GM21390 (cell line): ENCODE results near the gene CWF19L1.
A peak's percentile ranks its signal among the peaks of the same experiment; 100 is the strongest.

ENCODE experiments used
- ATAC-seq: cut with Tn5 transposase; IDR thresholded peaks from one replicate; pipeline ENCODE4 v1.9.1; 2021; ENCODE audit not compliant: unreplicated experiment

CWF19L1 gene

DNA sequence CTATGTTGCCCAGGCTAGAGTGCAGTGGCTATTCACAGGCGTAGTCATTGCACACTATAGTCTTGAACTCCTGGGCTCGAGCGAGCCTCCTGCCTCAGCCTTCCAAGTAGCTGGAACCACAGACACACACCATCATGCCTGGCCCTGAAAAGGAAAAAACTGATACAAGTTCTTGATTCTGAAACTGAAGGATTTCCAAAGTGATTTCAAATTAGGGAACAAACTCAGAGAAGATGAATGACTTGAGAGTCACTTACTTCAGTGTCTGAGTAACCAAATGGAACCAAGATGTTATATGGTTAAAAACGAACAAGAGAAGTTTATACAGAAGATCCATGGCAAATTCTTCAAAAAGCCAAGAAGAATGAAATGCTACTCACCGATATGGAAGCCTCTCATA, 14.4 kb downstream of the CWF19L1 start:
- ATAC-seq = no peak

GRCh38 chr10:100248820-100249219, 18.6 kb downstream of the CWF19L1 start:
- ATAC-seq = no peak

DNA sequence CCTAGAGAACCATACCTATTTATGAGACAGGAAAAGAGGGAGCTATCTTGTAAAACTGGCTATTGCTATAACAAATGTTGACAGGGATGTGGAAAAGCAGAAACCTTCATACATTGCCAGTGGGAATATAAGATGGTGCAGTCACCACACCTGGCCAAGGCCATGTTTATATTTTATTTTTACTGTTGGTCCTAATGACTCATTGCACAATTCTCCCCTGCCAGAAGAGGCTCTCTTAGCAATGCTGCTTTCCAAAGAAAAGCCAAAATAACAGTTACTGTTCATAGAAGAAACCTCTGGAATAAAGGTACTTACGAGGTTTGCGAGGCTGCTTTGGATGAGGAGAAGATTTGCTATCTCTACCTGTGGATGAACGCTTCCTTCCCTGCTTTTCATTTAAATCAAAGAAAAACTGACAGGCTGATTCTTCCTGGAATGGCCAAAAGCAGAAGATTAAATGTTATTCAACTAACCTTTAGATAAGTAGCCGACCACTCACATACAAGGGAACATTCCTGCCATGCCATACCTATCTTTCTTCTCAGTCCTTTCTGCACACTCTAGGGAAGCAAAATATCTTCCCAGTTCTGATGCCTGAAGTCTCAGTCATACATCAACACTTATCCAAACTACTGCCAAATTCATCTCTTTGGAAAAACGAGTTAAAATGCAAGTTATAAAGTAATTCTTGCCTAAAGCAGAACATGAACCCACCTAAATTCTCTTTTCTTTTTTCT, 21.8 kb downstream of the CWF19L1 start:
- ATAC-seq = no peak

DNA sequence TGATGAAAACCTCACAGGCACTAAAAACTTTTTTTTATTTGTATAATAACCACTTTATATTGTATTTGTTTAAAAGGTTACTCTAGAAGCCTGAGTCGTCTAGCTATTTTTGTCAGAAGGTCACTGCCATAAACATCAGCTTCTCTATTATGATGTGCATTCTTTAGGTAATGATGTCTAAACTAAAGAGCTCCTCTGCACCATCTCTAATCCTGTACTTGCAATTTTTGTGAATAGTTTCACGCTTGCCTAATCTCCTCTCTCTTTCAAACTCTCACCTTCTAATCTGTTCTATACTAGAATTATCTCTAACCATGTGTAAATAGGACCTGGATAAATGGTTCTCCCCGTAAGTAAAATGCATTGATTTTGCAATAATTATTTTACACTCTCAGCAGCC, 27.6 kb downstream of the CWF19L1 start:
- ATAC-seq = no peak

DNA sequence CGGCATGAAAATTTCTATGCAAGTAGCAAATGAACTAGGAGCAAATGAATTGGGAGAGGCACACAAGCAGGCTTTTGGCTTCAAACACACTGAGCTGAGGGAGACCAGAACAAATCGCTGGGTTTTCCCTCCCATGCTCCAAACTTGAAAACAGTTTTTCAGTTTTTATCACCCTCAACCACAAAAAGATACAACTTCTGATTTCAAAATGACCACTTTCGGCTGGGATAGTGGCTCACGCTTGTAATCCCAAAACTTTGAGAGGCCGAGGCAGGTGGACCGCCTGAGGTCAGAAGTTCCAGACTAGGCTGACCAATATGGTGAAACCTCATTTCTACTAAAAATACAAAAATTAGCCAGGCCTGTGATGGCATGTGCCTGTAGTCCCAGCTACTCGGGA, 29.0 kb downstream of the CWF19L1 start:
- ATAC-seq = no peak

GRCh38 chr10:100232101-100232500, 35.3 kb downstream of the CWF19L1 start:
- no peak for ATAC-seq

- no peak for ATAC-seq
These were observed 37.5 kb downstream of the CWF19L1 start for GRCh38 chr10:100229819-100230422.

DNA sequence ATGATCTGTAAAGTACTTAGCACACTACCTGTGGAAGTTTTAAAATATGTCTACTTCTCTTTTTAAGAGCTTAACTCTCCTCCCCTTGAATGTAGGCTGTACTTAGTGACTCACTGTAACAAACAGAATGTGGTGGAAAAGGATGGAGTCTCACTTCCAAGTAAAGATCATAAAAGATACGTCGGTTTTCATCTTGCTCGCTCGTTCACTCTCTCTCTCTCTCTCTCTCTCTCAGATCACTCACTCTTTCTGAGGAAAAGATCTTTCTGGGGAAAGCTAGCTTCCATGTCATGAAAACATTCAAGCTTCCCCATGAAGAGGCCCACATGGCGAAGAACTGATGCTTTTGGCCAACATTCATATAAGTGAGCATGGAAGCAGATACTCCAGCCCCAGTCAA, 43.6 kb downstream of the CWF19L1 start:
- ATAC-seq = no peak

GRCh38 chr10:100222529-100222928, 44.9 kb downstream of the CWF19L1 start:
- ATAC-seq = no peak

DNA sequence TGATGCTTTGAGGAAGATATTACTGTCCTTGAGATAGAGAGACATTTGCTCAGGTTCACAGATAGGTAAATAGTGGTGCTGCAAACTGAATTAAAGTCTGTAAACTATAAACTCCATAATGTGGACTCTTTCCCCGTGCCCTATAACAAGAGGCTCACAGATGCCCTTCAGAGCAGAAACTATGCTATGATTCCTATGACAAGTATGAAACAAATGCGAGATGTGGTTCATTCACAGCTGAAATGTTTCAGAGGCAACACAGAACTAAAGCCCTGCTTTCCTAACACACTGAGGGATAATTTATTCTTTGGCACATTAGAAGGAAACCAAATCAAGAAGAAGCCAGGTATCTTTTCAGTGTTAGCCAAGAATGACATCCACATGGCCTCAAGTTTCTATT, 51.4 kb downstream of the CWF19L1 start:
- ATAC-seq = no peak

GRCh38 chr10:100209303-100209702, 58.1 kb downstream of the CWF19L1 start:
- no peak for ATAC-seq

- ATAC-seq = no peak
These were observed 59.2 kb downstream of the CWF19L1 start for GRCh38 chr10:100208276-100208675.

- ATAC-seq = no peak
These were observed 63.1 kb downstream of the CWF19L1 start for GRCh38 chr10:100204370-100204769.

- ATAC-seq = no peak
These were observed 65.9 kb downstream of the CWF19L1 start for GRCh38 chr10:100201549-100201948.

DNA sequence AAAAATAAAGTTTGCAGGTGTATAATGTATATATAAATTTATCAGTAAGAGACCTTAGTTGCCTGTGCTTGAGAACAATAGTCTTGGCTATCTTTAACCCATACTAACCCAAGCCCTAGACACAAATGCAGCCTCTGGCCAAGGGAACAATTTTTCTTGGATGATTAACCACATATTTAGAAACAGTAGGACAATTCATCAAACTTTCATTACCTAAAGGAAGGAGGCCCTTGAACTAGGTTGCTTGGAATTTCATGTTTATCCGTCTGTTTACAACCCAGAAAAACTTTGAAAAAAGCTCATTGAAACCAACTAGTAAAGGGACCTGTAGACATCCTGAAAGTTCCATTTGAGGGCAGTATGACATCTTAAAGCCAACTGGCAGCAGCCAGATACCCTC, 72.7 kb downstream of the CWF19L1 start:
- ATAC-seq = no peak

GRCh38 chr10:100192350-100192749, 75.1 kb downstream of the CWF19L1 start:
- no peak for ATAC-seq

DNA sequence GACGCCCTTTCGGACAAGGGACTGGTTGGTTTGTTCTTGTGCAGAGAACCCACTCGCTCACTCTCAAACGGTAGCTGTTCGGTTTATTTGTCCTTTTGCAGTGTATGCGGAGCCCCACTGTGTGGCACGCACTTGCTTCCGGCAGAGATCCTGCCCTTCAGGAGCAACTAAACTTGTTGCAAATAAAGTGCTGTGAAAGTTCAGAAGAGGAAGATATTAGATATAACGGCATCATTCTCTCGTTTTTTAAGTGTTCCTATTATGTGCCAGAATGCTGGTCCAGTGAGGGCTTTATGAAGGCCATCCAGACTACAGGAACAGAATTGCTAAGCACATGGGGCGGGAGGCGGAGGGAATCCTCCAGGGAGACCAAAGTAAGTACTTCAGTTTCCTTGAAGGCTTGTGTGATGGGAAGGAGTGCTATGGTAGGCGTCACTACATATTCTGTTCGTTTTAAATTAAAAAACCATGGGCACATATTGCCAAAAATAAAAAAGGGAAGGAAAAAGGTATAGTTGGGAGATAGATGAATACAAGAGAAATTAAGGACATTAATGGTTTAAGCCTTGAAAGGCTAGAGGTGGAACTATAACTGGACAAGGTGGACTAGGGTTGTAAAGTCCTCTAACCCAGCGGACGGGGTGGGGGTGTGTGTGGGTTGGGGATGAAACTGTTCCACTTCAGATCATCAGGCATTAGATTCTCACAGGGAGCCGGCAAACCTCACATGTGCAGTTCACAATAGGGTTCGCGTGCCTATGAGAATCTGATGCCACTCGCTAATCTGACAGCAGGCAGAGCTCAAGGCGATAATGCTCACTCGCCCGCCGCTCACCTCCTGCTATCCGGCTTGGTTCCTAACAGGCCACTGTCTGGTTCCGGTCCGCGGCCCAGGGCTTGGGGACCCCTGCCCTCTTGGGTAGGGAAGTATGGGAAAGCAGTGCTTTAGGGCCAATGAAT, 80.9 kb downstream of the CWF19L1 start:
- peak; percentile 51 for ATAC-seq

GRCh38 chr10:100185364-100186252, 81.8 kb downstream of the CWF19L1 start, which contains the start of gene ERLIN1:
Gene ERLIN1 (minus strand): TSS chr10:100186029. CDS start chr10:100185626, 403 bp downstream.
- ATAC-seq = peak; percentile 82

GRCh38 chr10:100184840-100185239, 82.6 kb downstream of the CWF19L1 start:
- peak; percentile 19 for ATAC-seq

GRCh38 chr10:100184426-100184825, 83.0 kb downstream of the CWF19L1 start:
- no peak for ATAC-seq

DNA sequence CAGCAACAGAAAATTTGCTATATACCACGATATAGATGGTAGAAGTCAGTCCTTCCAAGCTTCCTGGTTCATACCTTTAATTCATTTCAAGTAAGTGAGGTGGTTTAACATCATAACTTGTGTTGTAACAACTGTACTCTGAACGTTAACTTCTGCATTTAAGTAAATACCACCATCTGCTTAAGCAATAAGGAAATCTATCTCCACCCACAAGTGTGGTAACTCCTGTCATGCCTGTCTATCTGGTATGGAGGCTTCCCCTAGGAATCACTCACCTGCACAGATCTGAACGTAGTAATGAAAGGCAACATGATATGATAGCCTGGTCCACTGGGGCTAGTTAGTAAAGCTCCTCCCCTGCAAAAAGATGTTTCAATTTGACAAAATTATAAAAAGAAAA, 84.0 kb downstream of the CWF19L1 start:
- no peak for ATAC-seq
